Measurements from ENCODE around the gene DOCK1. TPM values are rescaled to one million over a fixed set of nuclear protein-coding genes. Genes with fewer than 3 reads are reported as not detected.

Gene DOCK1
- total RNA-seq, 4 donors from 2014 or later, result 50.8 to 59.0 (median 53.6) TPM

DNA sequence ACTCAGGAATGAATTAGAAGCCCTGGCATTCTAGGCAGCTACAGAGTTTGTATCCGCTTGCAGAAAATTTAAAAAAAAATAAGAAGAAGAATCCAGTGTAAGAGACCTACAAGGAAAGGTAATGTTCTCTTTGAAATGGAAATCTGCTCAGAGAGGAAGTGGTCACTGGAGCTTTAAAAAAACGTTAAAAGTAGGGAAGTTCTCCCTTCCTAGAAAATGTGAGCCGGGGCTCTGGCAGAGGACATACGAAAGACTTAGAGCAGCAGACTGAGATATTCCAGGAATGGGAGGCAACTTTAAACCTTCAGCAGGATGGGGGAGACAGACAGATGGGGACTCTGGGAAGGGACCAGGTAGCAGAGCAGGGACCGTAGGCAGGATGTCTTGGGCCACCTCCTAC, 494.4 kb downstream of the DOCK1 start:
- TF ChIP-seq EP300 (IDR thresholded peaks at IDR 0.05), result no peak
- TF ChIP-seq, protein P1, sequence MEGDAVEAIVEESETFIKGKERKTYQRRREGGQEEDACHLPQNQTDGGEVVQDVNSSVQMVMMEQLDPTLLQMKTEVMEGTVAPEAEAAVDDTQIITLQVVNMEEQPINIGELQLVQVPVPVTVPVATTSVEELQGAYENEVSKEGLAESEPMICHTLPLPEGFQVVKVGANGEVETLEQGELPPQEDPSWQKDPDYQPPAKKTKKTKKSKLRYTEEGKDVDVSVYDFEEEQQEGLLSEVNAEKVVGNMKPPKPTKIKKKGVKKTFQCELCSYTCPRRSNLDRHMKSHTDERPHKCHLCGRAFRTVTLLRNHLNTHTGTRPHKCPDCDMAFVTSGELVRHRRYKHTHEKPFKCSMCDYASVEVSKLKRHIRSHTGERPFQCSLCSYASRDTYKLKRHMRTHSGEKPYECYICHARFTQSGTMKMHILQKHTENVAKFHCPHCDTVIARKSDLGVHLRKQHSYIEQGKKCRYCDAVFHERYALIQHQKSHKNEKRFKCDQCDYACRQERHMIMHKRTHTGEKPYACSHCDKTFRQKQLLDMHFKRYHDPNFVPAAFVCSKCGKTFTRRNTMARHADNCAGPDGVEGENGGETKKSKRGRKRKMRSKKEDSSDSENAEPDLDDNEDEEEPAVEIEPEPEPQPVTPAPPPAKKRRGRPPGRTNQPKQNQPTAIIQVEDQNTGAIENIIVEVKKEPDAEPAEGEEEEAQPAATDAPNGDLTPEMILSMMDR (IDR thresholded peaks at IDR 0.05), result no peak
- TF ChIP-seq POLR2A (IDR thresholded peaks at IDR 0.05), result no peak
- TF ChIP-seq POLR2AphosphoS5 (IDR thresholded peaks at IDR 0.05), result no peak
- Histone ChIP-seq H3K9me3 (no peaks in the 10 kb centered on the region), H3K4me1 (peaks cover 0 to 33% (median 0%) of the 10 kb centered on the region in 3 donors), H3K36me3 (peaks cover 0 to 32% of the 10 kb centered on the region in 2 donors), H3K27me3 (no peaks in the 10 kb centered on the region), H3K27ac (no peak overlapping the region), H3K4me3 (no peak overlapping the region)
- 60 to 63% methylated on average over 3 to 5 of the region's 5 CpGs for WGBS, 2 donors (ENCODE audit: low coverage in 1 of 2)
- ATAC-seq, result no peak

DNA sequence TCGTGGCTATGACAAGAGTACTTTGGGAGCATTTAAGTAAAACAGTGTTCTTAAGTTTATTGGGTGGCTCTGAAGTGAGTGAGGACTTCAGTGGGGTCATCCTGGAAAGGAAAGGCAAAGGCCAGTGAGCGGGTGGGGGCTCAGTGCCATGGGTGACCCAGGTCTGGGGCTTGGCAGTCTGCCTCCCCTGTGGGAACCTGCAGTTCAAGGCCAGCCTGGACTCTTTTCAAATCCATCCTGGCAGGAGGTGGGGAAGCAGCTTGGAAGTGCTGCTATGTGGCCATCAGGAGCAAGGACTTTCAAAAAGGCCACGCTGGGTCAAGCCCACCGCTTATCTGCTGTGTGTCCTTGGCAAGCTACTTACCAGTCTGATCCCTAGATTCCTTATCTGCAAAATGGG, 495.0 kb downstream of the DOCK1 start:
- no peak overlapping the region for H3K27ac ChIP-seq
- no peak overlapping the region for H3K4me3 ChIP-seq
- no peaks in the 10 kb centered on the region for H3K9me3 ChIP-seq
- peaks cover 0 to 38% (median 0%) of the 10 kb centered on the region in 3 donors for H3K4me1 ChIP-seq
- 81% methylated on average over 2 to 3 of the region's 4 CpGs for WGBS, 2 donors (ENCODE audit: low coverage in 1 of 2)
- no peaks in the 10 kb centered on the region for H3K27me3 ChIP-seq
- H3K36me3 ChIP-seq, result peaks cover 0 to 38% of the 10 kb centered on the region in 2 donors
- TF ChIP-seq, protein P1 (IDR thresholded peaks at IDR 0.05), result no peak
- TF ChIP-seq POLR2A (IDR thresholded peaks at IDR 0.05) (no peak), EP300 (IDR thresholded peaks at IDR 0.05) (no peak), POLR2AphosphoS5 (IDR thresholded peaks at IDR 0.05) (no peak)
- no peak for ATAC-seq

DNA sequence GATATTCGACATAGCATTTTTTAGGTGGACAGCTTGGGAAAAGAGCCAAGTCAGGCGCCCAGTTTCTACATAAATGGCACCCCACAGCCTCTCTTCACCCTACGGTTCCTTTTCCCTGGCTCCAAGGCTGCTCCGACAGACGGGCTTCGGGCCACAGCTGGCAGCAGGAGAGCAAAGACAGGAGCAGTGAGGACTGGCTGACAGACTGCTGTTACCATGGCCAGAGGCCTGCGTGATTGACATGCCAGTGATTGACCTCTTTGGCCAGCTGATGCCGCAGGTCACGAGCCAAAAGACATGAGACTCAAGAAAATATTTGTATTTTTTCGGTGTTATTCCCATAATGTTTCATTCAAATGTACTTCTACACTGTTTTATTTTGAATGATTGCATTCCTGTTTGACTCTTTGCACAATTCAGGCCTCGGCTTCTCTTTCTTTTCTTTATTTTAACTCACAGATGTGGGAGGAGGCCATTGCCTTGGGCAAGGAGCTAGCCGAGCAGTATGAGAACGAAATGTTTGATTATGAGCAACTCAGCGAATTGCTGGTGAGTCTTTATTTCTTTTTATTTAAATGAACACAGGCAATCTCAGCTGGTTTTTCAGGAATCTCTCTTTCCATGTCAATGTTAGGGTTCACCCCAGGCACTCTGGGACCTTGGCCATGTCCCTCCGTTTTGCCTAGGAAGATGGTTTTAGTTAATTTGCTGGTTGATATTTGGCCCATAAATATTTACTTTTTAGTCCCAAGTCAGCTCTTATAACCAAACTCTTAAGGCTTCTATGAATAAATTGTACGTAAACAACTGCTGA, 497.6 kb downstream of the DOCK1 start:
- 62 to 70% methylated on average over 13 to 14 of the region's 16 CpGs for WGBS, 2 donors (ENCODE audit: low coverage in 1 of 2)
- TF ChIP-seq POLR2AphosphoS5 (IDR thresholded peaks at IDR 0.05), result peak; percentile 62
- TF ChIP-seq EP300 (IDR thresholded peaks at IDR 0.05), result no peak
- no peak for ATAC-seq
- Histone ChIP-seq H3K27me3 (no peaks in the 10 kb centered on the region), H3K27ac (peak overlapping the region in 2 of 4 donors; percentile 39 to 58), H3K9me3 (no peaks in the 10 kb centered on the region), H3K4me1 (peaks cover 0 to 42% (median 0%) of the 10 kb centered on the region in 3 donors), H3K36me3 (peaks cover 0 to 35% of the 10 kb centered on the region in 2 donors), H3K4me3 (no peak overlapping the region)

DNA sequence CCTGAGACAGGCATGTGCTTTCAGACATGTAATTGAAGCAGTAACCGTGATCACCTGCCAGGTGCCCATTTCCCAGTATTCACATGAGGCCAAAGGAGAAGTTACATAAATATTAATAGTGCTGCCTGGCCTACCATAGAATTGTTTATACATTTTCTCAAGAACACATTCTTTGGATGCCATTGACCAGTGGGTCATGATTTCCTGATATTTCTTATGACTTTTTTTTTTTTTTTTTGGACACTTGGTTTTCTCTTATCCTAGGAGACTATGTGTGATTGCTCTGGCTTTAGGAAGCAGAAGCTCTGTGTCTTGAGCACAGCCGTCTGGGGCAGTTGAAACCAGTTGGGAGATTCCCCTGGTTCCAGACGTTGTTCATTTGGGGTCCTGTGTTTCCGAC, 500.0 kb downstream of the DOCK1 start:
- no peak overlapping the region for H3K4me3 ChIP-seq
- ATAC-seq, result no peak
- H3K36me3 ChIP-seq, result peaks cover 0 to 46% of the 10 kb centered on the region in 2 donors
- H3K27me3 ChIP-seq, result no peaks in the 10 kb centered on the region
- peaks cover 0 to 34% (median 0%) of the 10 kb centered on the region in 3 donors for H3K4me1 ChIP-seq
- WGBS, 2 donors (ENCODE audit: low coverage in 1 of 2), result 40 to 89% methylated on average over 1 of the region's 4 CpGs
- H3K9me3 ChIP-seq, result no peaks in the 10 kb centered on the region
- TF ChIP-seq, protein P1 (IDR thresholded peaks at IDR 0.05), result no peak
- TF ChIP-seq POLR2A (IDR thresholded peaks at IDR 0.05) (no peak), EP300 (IDR thresholded peaks at IDR 0.05) (no peak), POLR2AphosphoS5 (IDR thresholded peaks at IDR 0.05) (no peak)
- H3K27ac ChIP-seq, result no peak overlapping the region

DNA sequence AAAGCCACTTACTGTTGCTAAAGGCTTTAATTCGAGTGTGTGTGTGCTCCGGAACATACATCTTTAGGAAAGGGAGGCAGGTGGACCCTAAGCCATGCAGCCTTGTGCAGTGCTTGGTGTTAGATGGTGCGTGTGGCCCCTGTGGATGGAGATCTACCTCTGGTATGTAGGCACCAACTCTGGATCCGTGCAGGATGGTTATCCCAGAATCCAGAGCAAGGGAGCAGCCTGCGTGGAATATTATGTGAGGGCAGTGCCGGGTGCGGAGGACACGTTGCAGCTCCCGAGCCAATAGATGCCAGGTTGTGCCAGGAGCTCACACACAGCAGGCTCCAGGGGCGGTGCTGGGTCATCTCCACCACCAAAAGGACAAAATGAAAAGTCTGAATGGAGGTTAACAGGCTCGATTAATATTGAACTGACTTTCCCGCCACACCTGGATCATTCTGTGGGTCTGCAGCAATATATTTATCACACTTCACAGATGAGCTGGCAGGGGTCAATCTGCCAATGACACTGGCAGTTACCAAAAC, 500.9 kb downstream of the DOCK1 start:
- peaks cover 0 to 55% of the 10 kb centered on the region in 2 donors for H3K36me3 ChIP-seq
- no peak for ATAC-seq
- H3K27me3 ChIP-seq, result no peaks in the 10 kb centered on the region
- H3K4me1 ChIP-seq, result peaks cover 0 to 32% (median 0%) of the 10 kb centered on the region in 3 donors
- H3K27ac ChIP-seq, result no peak overlapping the region
- no peak overlapping the region for H3K4me3 ChIP-seq
- 86 to 96% methylated on average over 1 to 5 of the region's 12 CpGs for WGBS, 2 donors (ENCODE audit: low coverage in 1 of 2)
- no peak for TF ChIP-seq POLR2A (IDR thresholded peaks at IDR 0.05)
- no peak for TF ChIP-seq POLR2AphosphoS5 (IDR thresholded peaks at IDR 0.05)
- TF ChIP-seq, protein P1 (IDR thresholded peaks at IDR 0.05), result no peak
- no peak for TF ChIP-seq EP300 (IDR thresholded peaks at IDR 0.05)
- no peaks in the 10 kb centered on the region for H3K9me3 ChIP-seq
